Liver (tissue), 9 donors: ENCODE results near the gene CAPN15. TPM values are rescaled to one million over a fixed set of nuclear protein-coding genes. Genes with fewer than 3 reads are reported as not detected.
A peak's percentile ranks its signal among the peaks of the same experiment; 100 is the strongest.

Experiments
- DNase-seq: peaks from one replicate; pipeline ENCODE4 v3.0.0-alpha.2; 2017; ENCODE audit warnings: low spot score
- H3K27ac ChIP-seq, 2 donors: one replicate each; pipeline ENCODE4 v1.7.0; 2013; ENCODE audit warnings: inconsistent platforms in 2 of 2, low read length in 2 of 2, control low read depth in 1 of 2, low read depth in 1 of 2, mild to moderate bottlenecking in 1 of 2
- H3K27me3 ChIP-seq, 4 donors: one replicate each; pipeline versions ENCODE4 v1.6.1 to v1.7.0; 2013; ENCODE audit warnings: low read length in 3 of 4, inconsistent platforms in 1 of 4, mild to moderate bottlenecking in 1 of 4, moderate library complexity in 1 of 4; ENCODE audit not compliant: control insufficient read depth in 4 of 4, insufficient read depth in 4 of 4
- H3K36me3 ChIP-seq, 4 donors: one replicate each; pipeline versions ENCODE4 v1.6.1 to v1.7.0; 2013; ENCODE audit warnings: low read length in 3 of 4, mild to moderate bottlenecking in 3 of 4, low read depth in 1 of 4, moderate library complexity in 1 of 4; ENCODE audit not compliant: control insufficient read depth in 4 of 4, insufficient read depth in 3 of 4
- H3K4me1 ChIP-seq, 4 donors: one replicate each; pipeline versions ENCODE4 v1.6.1 to v1.7.0; 2013; ENCODE audit warnings: low read length in 3 of 4, mild to moderate bottlenecking in 3 of 4, moderate library complexity in 1 of 4; ENCODE audit not compliant: control insufficient read depth in 4 of 4, insufficient read depth in 4 of 4
- H3K4me3 ChIP-seq, 3 donors: one replicate each; pipeline versions ENCODE4 v1.6.1 to v1.7.0; 2013; ENCODE audit warnings: low read length in 3 of 3, control low read depth in 1 of 3, low read depth in 1 of 3, mild to moderate bottlenecking in 1 of 3
- H3K9ac ChIP-seq, 2 donors: one replicate each; pipeline ENCODE4 v1.7.0; 2013; ENCODE audit warnings: low read length in 2 of 2, mild to moderate bottlenecking in 2 of 2, moderate library complexity in 2 of 2, control low read depth in 1 of 2, low read depth in 1 of 2
- H3K9me3 ChIP-seq, 4 donors: one replicate each; pipeline versions ENCODE4 v1.6.1 to v1.7.0; 2013; ENCODE audit warnings: low read length in 3 of 4; ENCODE audit not compliant: control insufficient read depth in 4 of 4
- EGR1 ChIP-seq, 2 donors: IDR thresholded peaks; 2 replicates each; pipeline ENCODE4 v1.6.1; 2016 to 2018; ENCODE audit warnings: antibody characterized with exemption in 2 of 2, low read depth in 2 of 2
- FOXA1 ChIP-seq: IDR thresholded peaks from 2 replicates; pipeline ENCODE4 v1.6.1; 2016; ENCODE audit warnings: antibody characterized with exemption
- FOXA2 ChIP-seq: IDR thresholded peaks from 2 replicates; pipeline ENCODE4 v1.6.1; 2016; ENCODE audit warnings: antibody characterized with exemption
- GABPA ChIP-seq, 2 donors: IDR thresholded peaks in 1 of 2; conservative IDR thresholded peaks in 1 of 2; 2 replicates each; pipeline ENCODE4 v1.6.1; 2016; ENCODE audit warnings: antibody characterized with exemption in 2 of 2, mild to moderate bottlenecking in 1 of 2, moderate library complexity in 1 of 2
- HNF4A ChIP-seq, 2 donors: conservative IDR thresholded peaks; 2 replicates each; pipeline ENCODE4 v1.6.1; 2016; ENCODE audit warnings: antibody characterized with exemption in 2 of 2, mild to moderate bottlenecking in 2 of 2
- HNF4G ChIP-seq: IDR thresholded peaks from 2 replicates; pipeline ENCODE4 v1.6.1; 2016; ENCODE audit warnings: antibody characterized with exemption
- JUND ChIP-seq, 2 donors: IDR thresholded peaks; 2 replicates each; pipeline ENCODE4 v1.6.1; 2016; ENCODE audit warnings: antibody characterized with exemption in 2 of 2
- MAX ChIP-seq: IDR thresholded peaks from 2 replicates; pipeline ENCODE4 v1.6.1; 2016; ENCODE audit warnings: antibody characterized with exemption
- NR2F2 ChIP-seq: IDR thresholded peaks from 2 replicates; pipeline ENCODE4 v1.6.1; 2016; ENCODE audit warnings: antibody characterized with exemption
- RAD21 ChIP-seq, 2 donors: IDR thresholded peaks; 2 replicates each; pipeline ENCODE4 v1.6.1; 2016; ENCODE audit warnings: antibody characterized with exemption in 2 of 2, mild to moderate bottlenecking in 2 of 2
- RXRA ChIP-seq, 2 donors: IDR thresholded peaks; 2 replicates each; pipeline ENCODE4 v1.6.1; 2017 to 2018; ENCODE audit warnings: antibody characterized with exemption in 2 of 2, mild to moderate bottlenecking in 1 of 2
- SP1 ChIP-seq: IDR thresholded peaks from 2 replicates; pipeline ENCODE4 v1.6.1; 2018; ENCODE audit warnings: antibody characterized with exemption, mild to moderate bottlenecking
- TAF1 ChIP-seq: conservative IDR thresholded peaks from 2 replicates; pipeline ENCODE4 v1.6.1; 2016; ENCODE audit warnings: antibody characterized with exemption, mild to moderate bottlenecking
- YY1 ChIP-seq: IDR thresholded peaks from 2 replicates; pipeline ENCODE4 v1.6.1; 2016; ENCODE audit warnings: antibody characterized with exemption, mild to moderate bottlenecking
- WGBS: extraction: QIAGEN DNeasy Blood & Tissue Kit; methylation state at CpG from one replicate; pipeline ENCODE4 v1.1.7; 2013; 5-methylcytosine and 5-hydroxymethylcytosine counted together
- polyA plus RNA-seq, 2 donors: library from polyadenylated mRNA; stranded (reverse) in 1 of 2; unstranded in 1 of 2; fragments of 200-250 nt in 1 of 2; fragments of >200 nt in 1 of 2; fragmentation: Nextera tagmentation in 1 of 2; extraction: Ambion mirVana in 1 of 2; gene quantifications; one replicate each; pipeline versions ENCODE4 v1.2.1 to v1.2.3, GENCODE V29; 2013 to 2015
- total RNA-seq, 2 donors: library from RNA; depleted of rRNA; stranded (reverse); fragments of >200 nt; gene quantifications; one replicate each; pipeline ENCODE4 v1.2.3, GENCODE V29; 2014
- TF ChIP-seq, protein P1 (sequence below): IDR thresholded peaks from 2 replicates; pipeline ENCODE4 v1.6.1; 2016; ENCODE audit warnings: antibody characterized with exemption
- TF ChIP-seq, protein P2 (sequence below): fragments of 150-350 bp; IDR thresholded peaks from 2 replicates; pipeline ENCODE4 v1.5.1; 2017; ENCODE audit warnings: improper control_type of control experiment, low read depth, low read length; ENCODE audit not compliant: missing input control
- TF ChIP-seq, protein P3 (sequence below): IDR thresholded peaks from 2 replicates; pipeline ENCODE4 v1.6.1; 2016; ENCODE audit warnings: antibody characterized with exemption
- TF ChIP-seq, protein P4 (sequence below): IDR thresholded peaks from 2 replicates; pipeline ENCODE4 v1.6.1; 2016; ENCODE audit warnings: antibody characterized with exemption, mild to moderate bottlenecking
- donor health status: healthy.
- donor health status: healthy.
- donor health status: healthy.
- donor health status: healthy.
- donor health status: healthy.

Gene CAPN15
- total and polyA plus RNA-seq, 4 donors = 5.9 to 37.2 (median 21.6) TPM

DNA sequence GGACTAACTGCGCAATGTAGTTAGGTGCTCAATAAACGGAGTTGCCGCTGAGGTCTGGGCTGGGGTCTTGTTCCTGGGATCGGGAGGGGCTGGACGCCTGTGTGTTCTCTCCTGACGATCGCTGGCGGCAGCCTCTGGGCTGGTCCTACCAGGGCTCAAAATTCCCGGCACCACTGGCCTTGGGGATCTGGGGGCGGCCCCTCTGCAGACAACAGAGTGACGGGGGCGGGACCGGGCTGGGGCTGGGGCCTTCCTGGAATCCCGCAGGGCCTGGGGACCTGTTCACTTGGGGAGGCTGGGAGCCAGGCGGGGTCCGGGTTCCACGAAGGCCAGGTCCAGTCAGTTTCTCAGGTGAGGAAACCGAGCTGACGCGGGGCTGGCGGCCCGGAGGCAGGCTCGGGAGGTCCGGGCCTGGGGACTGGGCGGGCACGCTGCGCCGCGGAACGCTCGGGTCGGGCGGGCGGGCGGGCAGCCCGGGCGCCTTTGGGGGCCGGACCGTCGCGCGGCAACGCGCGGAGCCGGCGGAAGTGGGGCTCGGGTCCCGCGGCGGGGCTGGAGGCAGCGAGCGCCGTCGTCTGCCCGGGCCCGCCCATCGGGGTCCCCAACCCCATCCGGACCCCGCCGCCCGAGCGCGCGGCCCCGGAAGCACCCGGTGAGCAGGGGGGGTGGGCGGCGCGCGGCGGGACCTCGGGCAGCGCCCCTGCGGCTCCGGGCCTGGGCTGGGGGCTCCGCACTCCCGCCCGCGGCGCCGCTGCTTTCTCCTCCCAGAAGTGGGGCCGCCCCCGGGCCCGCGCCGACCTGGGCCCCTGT, 42.1 kb downstream of the CAPN15 start, which contains the start of gene PIGQ:
Gene PIGQ, plus strand, starts transcription at position 524 of the 810 bp plus-strand sequence. CDS start 4,107 bp downstream, outside the sequence.
- DNase-seq = peak; percentile 78
- H3K4me3 ChIP-seq = peak within 1 kb of the TSS; percentile 68 to 95 (median 94)
- no peaks in the 10 kb centered on the region for H3K27me3 ChIP-seq
- TF ChIP-seq SP1 = no peak
- TF ChIP-seq HNF4A (conservative IDR thresholded peaks at IDR 0.05) = no peak
- no peak for TF ChIP-seq EGR1 (IDR thresholded peaks at IDR 0.05; ENCODE audit: low read depth in 2 of 2)
- no peak for TF ChIP-seq RXRA (IDR thresholded peaks at IDR 0.05)
- no peak for TF ChIP-seq FOXA2
- TF ChIP-seq FOXA1 = no peak
- TF ChIP-seq YY1 = no peak
- TF ChIP-seq, protein P1, sequence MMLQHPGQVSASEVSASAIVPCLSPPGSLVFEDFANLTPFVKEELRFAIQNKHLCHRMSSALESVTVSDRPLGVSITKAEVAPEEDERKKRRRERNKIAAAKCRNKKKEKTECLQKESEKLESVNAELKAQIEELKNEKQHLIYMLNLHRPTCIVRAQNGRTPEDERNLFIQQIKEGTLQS = no peak
- no peak for TF ChIP-seq GABPA (IDR thresholded peaks at IDR 0.05 in 1 of 2, conservative IDR thresholded peaks at IDR 0.05 in 1 of 2)
- TF ChIP-seq, protein P2, sequence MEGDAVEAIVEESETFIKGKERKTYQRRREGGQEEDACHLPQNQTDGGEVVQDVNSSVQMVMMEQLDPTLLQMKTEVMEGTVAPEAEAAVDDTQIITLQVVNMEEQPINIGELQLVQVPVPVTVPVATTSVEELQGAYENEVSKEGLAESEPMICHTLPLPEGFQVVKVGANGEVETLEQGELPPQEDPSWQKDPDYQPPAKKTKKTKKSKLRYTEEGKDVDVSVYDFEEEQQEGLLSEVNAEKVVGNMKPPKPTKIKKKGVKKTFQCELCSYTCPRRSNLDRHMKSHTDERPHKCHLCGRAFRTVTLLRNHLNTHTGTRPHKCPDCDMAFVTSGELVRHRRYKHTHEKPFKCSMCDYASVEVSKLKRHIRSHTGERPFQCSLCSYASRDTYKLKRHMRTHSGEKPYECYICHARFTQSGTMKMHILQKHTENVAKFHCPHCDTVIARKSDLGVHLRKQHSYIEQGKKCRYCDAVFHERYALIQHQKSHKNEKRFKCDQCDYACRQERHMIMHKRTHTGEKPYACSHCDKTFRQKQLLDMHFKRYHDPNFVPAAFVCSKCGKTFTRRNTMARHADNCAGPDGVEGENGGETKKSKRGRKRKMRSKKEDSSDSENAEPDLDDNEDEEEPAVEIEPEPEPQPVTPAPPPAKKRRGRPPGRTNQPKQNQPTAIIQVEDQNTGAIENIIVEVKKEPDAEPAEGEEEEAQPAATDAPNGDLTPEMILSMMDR = no peak
- no peak for TF ChIP-seq RAD21 (IDR thresholded peaks at IDR 0.05)
- TF ChIP-seq NR2F2 = no peak
- no peak for TF ChIP-seq JUND (IDR thresholded peaks at IDR 0.05)
- TF ChIP-seq HNF4G = no peak
- TF ChIP-seq, protein P3, sequence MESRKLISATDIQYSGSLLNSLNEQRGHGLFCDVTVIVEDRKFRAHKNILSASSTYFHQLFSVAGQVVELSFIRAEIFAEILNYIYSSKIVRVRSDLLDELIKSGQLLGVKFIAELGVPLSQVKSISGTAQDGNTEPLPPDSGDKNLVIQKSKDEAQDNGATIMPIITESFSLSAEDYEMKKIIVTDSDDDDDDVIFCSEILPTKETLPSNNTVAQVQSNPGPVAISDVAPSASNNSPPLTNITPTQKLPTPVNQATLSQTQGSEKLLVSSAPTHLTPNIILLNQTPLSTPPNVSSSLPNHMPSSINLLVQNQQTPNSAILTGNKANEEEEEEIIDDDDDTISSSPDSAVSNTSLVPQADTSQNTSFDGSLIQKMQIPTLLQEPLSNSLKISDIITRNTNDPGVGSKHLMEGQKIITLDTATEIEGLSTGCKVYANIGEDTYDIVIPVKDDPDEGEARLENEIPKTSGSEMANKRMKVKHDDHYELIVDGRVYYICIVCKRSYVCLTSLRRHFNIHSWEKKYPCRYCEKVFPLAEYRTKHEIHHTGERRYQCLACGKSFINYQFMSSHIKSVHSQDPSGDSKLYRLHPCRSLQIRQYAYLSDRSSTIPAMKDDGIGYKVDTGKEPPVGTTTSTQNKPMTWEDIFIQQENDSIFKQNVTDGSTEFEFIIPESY = no peak
- no peak for TF ChIP-seq TAF1
- TF ChIP-seq MAX = no peak
- no peaks in the 10 kb centered on the region for H3K9me3 ChIP-seq
- H3K27ac ChIP-seq = peak within 1 kb of the TSS; percentile 10 to 50
- H3K9ac ChIP-seq = peak within 1 kb of the TSS; percentile 22 to 95
- H3K4me1 ChIP-seq = peaks cover 5 to 39% (median 14%) of the 10 kb centered on the region in 4 donors
- WGBS = 4% methylated on average over 87 of the region's 87 CpGs
- peaks cover 0 to 5% (median under 1%) of the 10 kb centered on the region in 4 donors for H3K36me3 ChIP-seq

GRCh38 chr16:572865-573650, 45.5 kb downstream of the CAPN15 start:
- Histone ChIP-seq H3K27me3 (no peaks in the 10 kb centered on the region), H3K36me3 (peaks cover 0 to 7% (median under 1%) of the 10 kb centered on the region in 4 donors), H3K4me3 (no peak overlapping the region), H3K9ac (no peak overlapping the region), H3K9me3 (no peaks in the 10 kb centered on the region), H3K27ac (no peak overlapping the region), H3K4me1 (peaks cover 5 to 34% (median 16%) of the 10 kb centered on the region in 4 donors)
- no peak for DNase-seq
- 90% methylated on average over 27 of the region's 27 CpGs for WGBS
- TF ChIP-seq MAX (no peak), HNF4A (conservative IDR thresholded peaks at IDR 0.05) (no peak), SP1 (no peak), FOXA2 (no peak), YY1 (no peak), NR2F2 (no peak), TAF1 (no peak), HNF4G (no peak), GABPA (IDR thresholded peaks at IDR 0.05 in 1 of 2, conservative IDR thresholded peaks at IDR 0.05 in 1 of 2) (no peak), RAD21 (IDR thresholded peaks at IDR 0.05) (no peak), EGR1 (IDR thresholded peaks at IDR 0.05; ENCODE audit: low read depth in 2 of 2) (no peak)
- TF ChIP-seq, protein P4, sequence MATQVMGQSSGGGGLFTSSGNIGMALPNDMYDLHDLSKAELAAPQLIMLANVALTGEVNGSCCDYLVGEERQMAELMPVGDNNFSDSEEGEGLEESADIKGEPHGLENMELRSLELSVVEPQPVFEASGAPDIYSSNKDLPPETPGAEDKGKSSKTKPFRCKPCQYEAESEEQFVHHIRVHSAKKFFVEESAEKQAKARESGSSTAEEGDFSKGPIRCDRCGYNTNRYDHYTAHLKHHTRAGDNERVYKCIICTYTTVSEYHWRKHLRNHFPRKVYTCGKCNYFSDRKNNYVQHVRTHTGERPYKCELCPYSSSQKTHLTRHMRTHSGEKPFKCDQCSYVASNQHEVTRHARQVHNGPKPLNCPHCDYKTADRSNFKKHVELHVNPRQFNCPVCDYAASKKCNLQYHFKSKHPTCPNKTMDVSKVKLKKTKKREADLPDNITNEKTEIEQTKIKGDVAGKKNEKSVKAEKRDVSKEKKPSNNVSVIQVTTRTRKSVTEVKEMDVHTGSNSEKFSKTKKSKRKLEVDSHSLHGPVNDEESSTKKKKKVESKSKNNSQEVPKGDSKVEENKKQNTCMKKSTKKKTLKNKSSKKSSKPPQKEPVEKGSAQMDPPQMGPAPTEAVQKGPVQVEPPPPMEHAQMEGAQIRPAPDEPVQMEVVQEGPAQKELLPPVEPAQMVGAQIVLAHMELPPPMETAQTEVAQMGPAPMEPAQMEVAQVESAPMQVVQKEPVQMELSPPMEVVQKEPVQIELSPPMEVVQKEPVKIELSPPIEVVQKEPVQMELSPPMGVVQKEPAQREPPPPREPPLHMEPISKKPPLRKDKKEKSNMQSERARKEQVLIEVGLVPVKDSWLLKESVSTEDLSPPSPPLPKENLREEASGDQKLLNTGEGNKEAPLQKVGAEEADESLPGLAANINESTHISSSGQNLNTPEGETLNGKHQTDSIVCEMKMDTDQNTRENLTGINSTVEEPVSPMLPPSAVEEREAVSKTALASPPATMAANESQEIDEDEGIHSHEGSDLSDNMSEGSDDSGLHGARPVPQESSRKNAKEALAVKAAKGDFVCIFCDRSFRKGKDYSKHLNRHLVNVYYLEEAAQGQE = no peak
- TF ChIP-seq, protein P1 = no peak
